ENCODE measurements around the gene ITPA. TPM values are rescaled to one million over a fixed set of nuclear protein-coding genes. Genes with fewer than 3 reads are reported as not detected.

ITPA gene
- total and polyA plus RNA-seq, 9 donors, result 15.8 to 55.3 (median 31.1) TPM

- H3K27me3 ChIP-seq, result no peaks in the 10 kb centered on the region
- H3K4me3 ChIP-seq, result peak within 1 kb of the TSS; percentile 99
- DNase-seq, result peak; percentile 78 to 88 (median 86)
- no peaks in the 10 kb centered on the region for H3K36me3 ChIP-seq
- TF ChIP-seq CTCF (IDR thresholded peaks at IDR 0.05) (no peak), POLR2A (IDR thresholded peaks at IDR 0.05) (peak; percentile 78)
- no peaks in the 10 kb centered on the region for H3K4me1 ChIP-seq (ENCODE audit: insufficient read depth)
- WGBS, 3 donors, result 0 to 1% (median 1%) methylated on average over 39 to 62 of the region's 62 CpGs
- H3K9me3 ChIP-seq, result no peaks in the 10 kb centered on the region
- H3K27ac ChIP-seq, result peak within 1 kb of the TSS; percentile 55 to 85
- intact Hi-C loops (cut with DNase I), result no loop called here
These were observed 36.2 kb upstream of the ITPA start, which contains the start of gene LZTS3 for GRCh38 chr20:3172933-3173609. TSS of gene LZTS3 (minus strand) at chr20:3173549. CDS start at chr20:3167163, 6,386 bp downstream.

GRCh38 chr20:3173610-3174441, 35.5 kb upstream of the ITPA start:
- TF ChIP-seq CTCF (IDR thresholded peaks at IDR 0.05), result peak in 2 of 3 donors; percentile 19
- no peak for TF ChIP-seq POLR2A (IDR thresholded peaks at IDR 0.05)

GRCh38 chr20:3174442-3175261, 34.6 kb upstream of the ITPA start:
- intact Hi-C loops (cut with DNase I), result no loop called here
- no peaks in the 10 kb centered on the region for H3K9me3 ChIP-seq
- H3K4me1 ChIP-seq (ENCODE audit: insufficient read depth), result no peaks in the 10 kb centered on the region
- DNase-seq, result no peak
- H3K27me3 ChIP-seq, result no peaks in the 10 kb centered on the region
- peak overlapping the region; percentile 99 for H3K4me3 ChIP-seq
- TF ChIP-seq CTCF (IDR thresholded peaks at IDR 0.05) (no peak), POLR2A (IDR thresholded peaks at IDR 0.05) (no peak)
- H3K36me3 ChIP-seq, result no peaks in the 10 kb centered on the region
- H3K27ac ChIP-seq, result peak overlapping the region; percentile 24 to 85
- WGBS, 3 donors, result 4 to 9% (median 4%) methylated on average over 13 of the region's 13 CpGs

More at GRCh38 chr20:3173610-3174441, 35.5 kb upstream of the ITPA start:
- Histone ChIP-seq H3K27ac (peak overlapping the region; percentile 24 to 85), H3K9me3 (no peaks in the 10 kb centered on the region), H3K36me3 (no peaks in the 10 kb centered on the region), H3K4me1 (ENCODE audit: insufficient read depth) (no peaks in the 10 kb centered on the region), H3K4me3 (peak overlapping the region; percentile 99), H3K27me3 (no peaks in the 10 kb centered on the region)
- WGBS, 3 donors, result 0 to 1% (median 0%) methylated on average over 63 to 84 of the region's 84 CpGs
- intact Hi-C loops (cut with DNase I), result no loop called here
- DNase-seq, result peak; percentile 92 to 95 (median 93)

- no peak overlapping the region for H3K27ac ChIP-seq
- 10 to 23% (median 12%) methylated on average over 1 of the region's 1 CpG for WGBS, 3 donors
- no peaks in the 10 kb centered on the region for H3K9me3 ChIP-seq
- H3K4me1 ChIP-seq (ENCODE audit: insufficient read depth), result no peaks in the 10 kb centered on the region
- no peaks in the 10 kb centered on the region for H3K27me3 ChIP-seq
- no peak for DNase-seq
- TF ChIP-seq EP300 (IDR thresholded peaks at IDR 0.05) (no peak), POLR2A (IDR thresholded peaks at IDR 0.05) (no peak), CTCF (IDR thresholded peaks at IDR 0.05) (no peak)
- intact Hi-C loops (cut with DNase I), result no loop called here
- no peaks in the 10 kb centered on the region for H3K36me3 ChIP-seq
- H3K4me3 ChIP-seq, result no peak overlapping the region
These were observed 34.0 kb upstream of the ITPA start for GRCh38 chr20:3175270-3175669.

Data from ovary (tissue), 9 donors.